Smooth muscle cell (in vitro differentiated cells): ENCODE measurements around the gene MIX23. TPM values are rescaled to one million over a fixed set of nuclear protein-coding genes. Genes with fewer than 3 reads are reported as not detected.

Experiments
- DNase-seq: peaks from one replicate; lab custom pipeline; 2025; ENCODE audit not compliant: unreplicated experiment; lab: John Stamatoyannopoulos, UW
- H2AFZ ChIP-seq: fragments of 200-600 bp; sonication (generic); 2 replicates; pipeline ENCODE4 v1.6.0; 2016; ENCODE audit warnings: antibody characterized with exemption, low read depth, mild to moderate bottlenecking
- H3F3A ChIP-seq: fragments of 200-600 bp; sonication (generic); 2 replicates; pipeline ENCODE4 v1.6.0; 2017; ENCODE audit warnings: antibody characterized with exemption, low read depth
- H3K27ac ChIP-seq: fragments of 200-600 bp; sonication (generic); 2 replicates; pipeline ENCODE4 v1.5.1; 2016; ENCODE audit warnings: low read depth, mild to moderate bottlenecking
- H3K27me3 ChIP-seq: fragments of 200-600 bp; sonication (generic); 2 replicates; pipeline ENCODE4 v1.6.1; 2016; ENCODE audit warnings: low read depth, mild to moderate bottlenecking
- H3K36me3 ChIP-seq: fragments of 200-600 bp; sonication (generic); 2 replicates; pipeline ENCODE4 v1.5.1; 2016; ENCODE audit warnings: low read depth
- H3K4me1 ChIP-seq: fragments of 200-600 bp; sonication (generic); 2 replicates; pipeline ENCODE4 v1.5.1; 2016; ENCODE audit warnings: low read depth
- H3K4me2 ChIP-seq: fragments of 200-600 bp; sonication (generic); 2 replicates; pipeline ENCODE4 v1.6.0; 2016; ENCODE audit warnings: mild to moderate bottlenecking
- H3K4me3 ChIP-seq: fragments of 200-600 bp; sonication (generic); 2 replicates; pipeline ENCODE4 v1.5.1; 2016; ENCODE audit warnings: mild to moderate bottlenecking
- H3K79me2 ChIP-seq: fragments of 200-600 bp; sonication (generic); 2 replicates; pipeline ENCODE4 v1.6.0; 2016; ENCODE audit warnings: low read depth, mild to moderate bottlenecking
- H3K9ac ChIP-seq: fragments of 200-600 bp; sonication (generic); 2 replicates; pipeline ENCODE4 v1.6.0; 2016; ENCODE audit warnings: low read depth
- H3K9me3 ChIP-seq: fragments of 200-600 bp; sonication (generic); replicated peaks from 2 replicates; pipeline ENCODE4 v1.5.1; 2016; ENCODE audit warnings: low read depth
- H4K20me1 ChIP-seq: fragments of 200-600 bp; sonication (generic); 2 replicates; pipeline ENCODE4 v1.6.0; 2016; ENCODE audit warnings: low read depth
- CTCF ChIP-seq: fragments of 200-600 bp; sonication (generic); IDR thresholded peaks from 2 replicates; pipeline ENCODE4 v1.5.1; 2017; ENCODE audit warnings: borderline replicate concordance, mild to moderate bottlenecking, antibody characterized with exemption; ENCODE audit not compliant: insufficient read depth, poor library complexity, severe bottlenecking
- WGBS: methylation state at CpG from one replicate; pipeline ENCODE4 v1.1.7; 2016; ENCODE audit warnings: low lambda C conversion rate; 5-methylcytosine and 5-hydroxymethylcytosine counted together
- polyA plus RNA-seq: library from polyadenylated mRNA; unstranded; fragments of >200 nt; fragmentation: Nextera tagmentation; extraction: Ambion mirVana; gene quantifications from 2 replicates; pipeline ENCODE4 v1.2.1, GENCODE V29; 2016
- total RNA-seq: library from RNA; depleted of rRNA; stranded (reverse); fragments of >200 nt; gene quantifications from 2 replicates; pipeline ENCODE4 v1.2.3, GENCODE V29; 2014

MIX23 gene
- total and polyA plus RNA-seq, 2 experiments from 2014 or later, result 43.4 to 48.8 TPM

GRCh38 chr3:122342803-122343202 is 40.2 kb downstream of the MIX23 start:
- 100% methylated on average over 1 of the region's 1 CpG for WGBS
- Histone ChIP-seq H3K4me2 (no peak overlapping the region), H3K4me3 (no peak overlapping the region)

GRCh38 chr3:122332551-122332950 is 50.5 kb downstream of the MIX23 start:
- Histone ChIP-seq H3K79me2 (no peaks in the 10 kb centered on the region), H3K4me2 (no peak overlapping the region)
- no peak for TF ChIP-seq CTCF

More at GRCh38 chr3:122342803-122343202, 40.2 kb downstream of the MIX23 start:
- TF ChIP-seq CTCF, result no peak
- Histone ChIP-seq H4K20me1 (no peaks in the 10 kb centered on the region), H3K27me3 (peaks cover 4% of the 10 kb centered on the region), H3K27ac (no peak overlapping the region), H3K4me1 (no peaks in the 10 kb centered on the region), H3K36me3 (no peaks in the 10 kb centered on the region), H3K9me3 (no peaks in the 10 kb centered on the region), H3F3A (no peaks in the 10 kb centered on the region), H3K9ac (no peak overlapping the region), H3K79me2 (no peaks in the 10 kb centered on the region), H2AFZ (no peak overlapping the region)
- DNase-seq, result no peak

GRCh38 chr3:122331886-122332285 is 51.1 kb downstream of the MIX23 start:
- Histone ChIP-seq H3K4me3 (no peak overlapping the region), H3K4me1 (no peaks in the 10 kb centered on the region)
- WGBS, result 71% methylated on average over 4 of the region's 4 CpGs

More at GRCh38 chr3:122332551-122332950, 50.5 kb downstream of the MIX23 start:
- no peaks in the 10 kb centered on the region for H4K20me1 ChIP-seq
- no peaks in the 10 kb centered on the region for H3F3A ChIP-seq
- WGBS, result 93% methylated on average over 8 of the region's 8 CpGs
- H3K36me3 ChIP-seq, result no peaks in the 10 kb centered on the region
- H3K9ac ChIP-seq, result no peak overlapping the region
- no peak overlapping the region for H3K4me3 ChIP-seq
- H3K27me3 ChIP-seq, result peaks cover 25% of the 10 kb centered on the region
- DNase-seq, result no peak
- no peaks in the 10 kb centered on the region for H3K4me1 ChIP-seq
- H2AFZ ChIP-seq, result no peak overlapping the region
- no peaks in the 10 kb centered on the region for H3K9me3 ChIP-seq
- H3K27ac ChIP-seq, result no peak overlapping the region

More at GRCh38 chr3:122331886-122332285, 51.1 kb downstream of the MIX23 start:
- Histone ChIP-seq H3K27me3 (peaks cover 20% of the 10 kb centered on the region), H3K9ac (no peak overlapping the region), H3K4me2 (no peak overlapping the region), H3K79me2 (no peaks in the 10 kb centered on the region), H3K9me3 (no peaks in the 10 kb centered on the region), H2AFZ (no peak overlapping the region), H3K27ac (no peak overlapping the region), H4K20me1 (no peaks in the 10 kb centered on the region), H3K36me3 (no peaks in the 10 kb centered on the region), H3F3A (no peaks in the 10 kb centered on the region)
- no peak for DNase-seq
- no peak for TF ChIP-seq CTCF
